ENCODE results near the gene G6PD.

DNA sequence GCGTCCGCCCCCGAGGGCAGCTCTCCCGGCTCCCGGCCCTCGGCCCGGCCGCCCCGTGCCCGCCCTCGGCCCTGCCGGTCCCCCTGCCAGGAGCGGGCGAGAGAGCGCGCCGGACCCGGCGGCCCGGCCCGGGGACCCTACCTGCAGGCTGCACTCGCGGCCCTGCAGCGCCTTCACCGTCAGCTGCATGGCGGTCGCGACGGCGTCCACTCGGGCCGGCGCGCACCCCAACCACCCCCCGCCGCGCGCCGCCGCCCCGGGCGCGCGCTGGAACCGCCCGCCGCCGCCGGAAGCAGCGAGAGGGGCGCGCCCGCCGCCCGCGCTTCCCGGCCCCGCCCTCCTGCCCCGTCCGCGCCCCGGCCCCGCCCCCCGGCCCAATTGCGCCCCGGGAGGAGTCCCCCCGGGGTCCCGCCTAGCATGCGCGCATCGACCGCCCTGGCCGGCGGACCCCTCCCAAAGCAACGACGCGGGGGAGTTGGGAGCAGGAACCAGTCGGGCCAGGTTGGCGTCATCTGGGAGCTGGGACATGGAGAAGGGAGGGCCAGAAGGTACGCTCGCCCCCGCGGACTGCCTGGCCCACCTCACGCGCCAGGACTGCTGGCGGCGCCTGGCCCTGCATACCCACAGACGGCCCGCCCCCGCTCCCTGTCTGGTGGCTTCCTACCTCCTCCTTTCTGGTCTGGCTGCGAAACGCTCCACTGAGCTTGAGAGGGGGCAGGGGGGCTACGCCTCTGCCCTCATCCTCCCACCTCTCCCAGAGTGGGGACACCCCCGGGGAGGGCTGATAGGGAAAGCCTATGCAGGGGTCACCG, 60.0 kb downstream of the G6PD start, which contains the start of gene UBL4A:
- TF ChIP-seq, protein P1, sequence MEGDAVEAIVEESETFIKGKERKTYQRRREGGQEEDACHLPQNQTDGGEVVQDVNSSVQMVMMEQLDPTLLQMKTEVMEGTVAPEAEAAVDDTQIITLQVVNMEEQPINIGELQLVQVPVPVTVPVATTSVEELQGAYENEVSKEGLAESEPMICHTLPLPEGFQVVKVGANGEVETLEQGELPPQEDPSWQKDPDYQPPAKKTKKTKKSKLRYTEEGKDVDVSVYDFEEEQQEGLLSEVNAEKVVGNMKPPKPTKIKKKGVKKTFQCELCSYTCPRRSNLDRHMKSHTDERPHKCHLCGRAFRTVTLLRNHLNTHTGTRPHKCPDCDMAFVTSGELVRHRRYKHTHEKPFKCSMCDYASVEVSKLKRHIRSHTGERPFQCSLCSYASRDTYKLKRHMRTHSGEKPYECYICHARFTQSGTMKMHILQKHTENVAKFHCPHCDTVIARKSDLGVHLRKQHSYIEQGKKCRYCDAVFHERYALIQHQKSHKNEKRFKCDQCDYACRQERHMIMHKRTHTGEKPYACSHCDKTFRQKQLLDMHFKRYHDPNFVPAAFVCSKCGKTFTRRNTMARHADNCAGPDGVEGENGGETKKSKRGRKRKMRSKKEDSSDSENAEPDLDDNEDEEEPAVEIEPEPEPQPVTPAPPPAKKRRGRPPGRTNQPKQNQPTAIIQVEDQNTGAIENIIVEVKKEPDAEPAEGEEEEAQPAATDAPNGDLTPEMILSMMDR (IDR thresholded peaks at IDR 0.05), result no peak
- TF ChIP-seq POLR2A (IDR thresholded peaks at IDR 0.05), result no peak

Measured in lower leg skin (tissue), 3 donors.